Vagina (tissue), 2 donors: ENCODE measurements around the gene PAX8.

Experiments used
- POLR2A ChIP-seq, 2 donors: fragments of 450-650 bp; IDR thresholded peaks; one replicate each; pipeline ENCODE4 v1.6.1; 2017; ENCODE audit warnings: antibody characterized with exemption in 2 of 2, mild to moderate bottlenecking in 2 of 2, moderate library complexity in 2 of 2
- POLR2AphosphoS5 ChIP-seq, 2 donors: sonication (generic); formaldehyde crosslinking; IDR thresholded peaks; one replicate each; pipeline ENCODE4 v1.9.0; 2017; ENCODE audit warnings: antibody characterized with exemption in 2 of 2, mild to moderate bottlenecking in 2 of 2, low read depth in 1 of 2; ENCODE audit not compliant: insufficient read depth in 1 of 2
- TF ChIP-seq, protein P1 (sequence below), 3 experiments: fragments of 450-650 bp in 2 of 3; fragments of 200-600 bp in 1 of 3; sonication (generic) in 1 of 3; IDR thresholded peaks; one replicate each; pipeline ENCODE4 v1.5.1; 2017 to 2019; ENCODE audit warnings: antibody characterized with exemption in 3 of 3, mild to moderate bottlenecking in 2 of 3, moderate library complexity in 2 of 3

GRCh38 chr2:113231064-113231463 lies 47.7 kb downstream of the PAX8 start:
- TF ChIP-seq POLR2AphosphoS5 (IDR thresholded peaks at IDR 0.05; ENCODE audit: insufficient read depth in 1 of 2, low read depth in 1 of 2) (no peak), POLR2A (IDR thresholded peaks at IDR 0.05) (no peak)
- TF ChIP-seq, protein P1, sequence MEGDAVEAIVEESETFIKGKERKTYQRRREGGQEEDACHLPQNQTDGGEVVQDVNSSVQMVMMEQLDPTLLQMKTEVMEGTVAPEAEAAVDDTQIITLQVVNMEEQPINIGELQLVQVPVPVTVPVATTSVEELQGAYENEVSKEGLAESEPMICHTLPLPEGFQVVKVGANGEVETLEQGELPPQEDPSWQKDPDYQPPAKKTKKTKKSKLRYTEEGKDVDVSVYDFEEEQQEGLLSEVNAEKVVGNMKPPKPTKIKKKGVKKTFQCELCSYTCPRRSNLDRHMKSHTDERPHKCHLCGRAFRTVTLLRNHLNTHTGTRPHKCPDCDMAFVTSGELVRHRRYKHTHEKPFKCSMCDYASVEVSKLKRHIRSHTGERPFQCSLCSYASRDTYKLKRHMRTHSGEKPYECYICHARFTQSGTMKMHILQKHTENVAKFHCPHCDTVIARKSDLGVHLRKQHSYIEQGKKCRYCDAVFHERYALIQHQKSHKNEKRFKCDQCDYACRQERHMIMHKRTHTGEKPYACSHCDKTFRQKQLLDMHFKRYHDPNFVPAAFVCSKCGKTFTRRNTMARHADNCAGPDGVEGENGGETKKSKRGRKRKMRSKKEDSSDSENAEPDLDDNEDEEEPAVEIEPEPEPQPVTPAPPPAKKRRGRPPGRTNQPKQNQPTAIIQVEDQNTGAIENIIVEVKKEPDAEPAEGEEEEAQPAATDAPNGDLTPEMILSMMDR (IDR thresholded peaks at IDR 0.05): no peak
